IMR-90 (cell line): ENCODE measurements around the gene RCC1. TPM values are rescaled to one million over a fixed set of nuclear protein-coding genes. Genes with fewer than 3 reads are reported as not detected.

Experiments
- ATAC-seq: fragments of 200-7000 bp; cut with Tn5 transposase; 2 replicates; pipeline ENCODE4 v1.9.1; 2020; ENCODE audit warnings: low read depth, mild to moderate bottlenecking, moderate library complexity
- BruUV-seq: library from RNA; stranded (reverse); fragments of 400-500 nt; replicated peaks from 2 replicates; lab custom pipeline; 2021; lab: Mats Ljungman, UMichigan
- CTCF ChIA-PET: fragments of 300-600 bp; formaldehyde crosslinking; extraction: SDS; loops from one replicate; lab custom pipeline; 2021; ENCODE audit warnings: antibody characterized with exemption; lab: Yijun Ruan, JAX
- POLR2A ChIA-PET: fragments of 300-600 bp; sonication (Branson Sonifier 250); formaldehyde crosslinking; loops from one replicate; lab custom pipeline; 2022; ENCODE audit warnings: antibody characterized with exemption; ENCODE audit not compliant: unreplicated experiment; lab: Charles Lee
- DNase-seq: peaks from one replicate; pipeline ENCODE4 v3.0.0; 2013
- H2AFZ ChIP-seq: replicated peaks from 2 replicates; pipeline ENCODE3; 2013; ENCODE audit warnings: low read length, mild to moderate bottlenecking; ENCODE audit not compliant: poor library complexity
- H2AK5ac ChIP-seq: 2 replicates; pipeline ENCODE4 v1.6.1; 2013; ENCODE audit warnings: low read depth, low read length, inconsistent platforms
- H2AK9ac ChIP-seq: replicated peaks from 2 replicates; pipeline ENCODE3; 2013; ENCODE audit warnings: mild to moderate bottlenecking, low read depth, low read length, moderate library complexity; ENCODE audit not compliant: poor library complexity
- H2BK120ac ChIP-seq: 2 replicates; pipeline ENCODE4 v1.6.1; 2013; ENCODE audit warnings: low read depth, low read length, inconsistent platforms
- H2BK15ac ChIP-seq: 3 replicates; pipeline ENCODE4 v1.6.1; 2013; ENCODE audit warnings: low read depth, low read length, inconsistent platforms
- H2BK20ac ChIP-seq: 2 replicates; pipeline ENCODE4 v1.6.1; 2013; ENCODE audit warnings: low read depth, mild to moderate bottlenecking, inconsistent platforms, low read length, moderate library complexity
- H2BK5ac ChIP-seq: 2 replicates; pipeline ENCODE4 v1.6.1; 2013; ENCODE audit warnings: mild to moderate bottlenecking, low read depth, low read length, inconsistent platforms; ENCODE audit not compliant: poor library complexity, severe bottlenecking
- H3K14ac ChIP-seq: replicated peaks from 2 replicates; pipeline ENCODE4 v1.6.1; 2013; ENCODE audit warnings: low read depth, low read length, inconsistent platforms
- H3K18ac ChIP-seq: 2 replicates; pipeline ENCODE4 v1.6.1; 2013; ENCODE audit warnings: low read depth, low read length, control low read depth
- H3K23ac ChIP-seq: 2 replicates; pipeline ENCODE4 v1.6.1; 2013; ENCODE audit warnings: low read depth, low read length, inconsistent platforms
- H3K27ac ChIP-seq: 2 replicates; pipeline ENCODE4 v1.5.1; 2013; ENCODE audit warnings: mild to moderate bottlenecking, control low read depth, low read length; ENCODE audit not compliant: insufficient read depth
- H3K27me3 ChIP-seq: 2 replicates; pipeline ENCODE4 v1.6.1; 2013; ENCODE audit warnings: low read length; ENCODE audit not compliant: control insufficient read depth, insufficient read depth
- H3K36me3 ChIP-seq: 2 replicates; pipeline ENCODE4 v1.6.1; 2013; ENCODE audit warnings: low read length, mixed read lengths; ENCODE audit not compliant: control insufficient read depth, insufficient read depth
- H3K4ac ChIP-seq: 2 replicates; pipeline ENCODE4 v1.6.1; 2013; ENCODE audit warnings: low read depth, low read length, inconsistent platforms
- H3K4me1 ChIP-seq: 2 replicates; pipeline ENCODE4 v1.6.1; 2013; ENCODE audit warnings: low read length, mixed read lengths; ENCODE audit not compliant: control insufficient read depth, insufficient read depth
- H3K4me2 ChIP-seq: 2 replicates; pipeline ENCODE4 v1.6.1; 2013; ENCODE audit warnings: low read depth, mild to moderate bottlenecking, control low read depth, low read length, moderate library complexity
- H3K4me3 ChIP-seq: 2 replicates; pipeline ENCODE4 v1.5.1; 2013; ENCODE audit warnings: low read depth, mild to moderate bottlenecking, control low read depth, low read length, moderate library complexity; ENCODE audit not compliant: insufficient read depth
- H3K56ac ChIP-seq: 2 replicates; pipeline ENCODE4 v1.6.1; 2013; ENCODE audit warnings: low read length, inconsistent platforms; ENCODE audit not compliant: insufficient read depth; ENCODE audit errors: extremely low read depth
- H3K79me1 ChIP-seq, 2 experiments: 2 replicates each; pipeline ENCODE4 v1.6.1; 2013; ENCODE audit warnings: low read length in 2 of 2, inconsistent platforms in 1 of 2, low read depth in 1 of 2
- H3K9ac ChIP-seq: 2 replicates; pipeline ENCODE4 v1.6.1; 2013; ENCODE audit warnings: low read depth, low read length, control low read depth
- H3K9me1 ChIP-seq: 2 replicates; pipeline ENCODE4 v1.6.1; 2013; ENCODE audit warnings: low read length, inconsistent platforms; ENCODE audit not compliant: insufficient read depth
- H3K9me3 ChIP-seq: 2 replicates; pipeline ENCODE4 v1.6.1; 2013; ENCODE audit warnings: low read length; ENCODE audit not compliant: control insufficient read depth, insufficient read depth
- H4K20me1 ChIP-seq: 2 replicates; pipeline ENCODE4 v1.6.1; 2013; ENCODE audit warnings: low read length, inconsistent platforms; ENCODE audit not compliant: insufficient read depth
- H4K5ac ChIP-seq: 2 replicates; pipeline ENCODE4 v1.6.1; 2013; ENCODE audit warnings: mild to moderate bottlenecking, low read depth, low read length, control low read depth
- H4K8ac ChIP-seq, 2 experiments: 2 replicates each; pipeline ENCODE4 v1.6.1; 2013; ENCODE audit warnings: low read depth in 2 of 2, low read length in 2 of 2, control low read depth in 1 of 2, inconsistent platforms in 1 of 2
- H4K91ac ChIP-seq: 2 replicates; pipeline ENCODE4 v1.6.1; 2013; ENCODE audit warnings: low read depth, low read length, inconsistent platforms; ENCODE audit not compliant: insufficient read depth
- BHLHE40 ChIP-seq: fragments of 150-350 bp; IDR thresholded peaks from 2 replicates; pipeline ENCODE4 v1.6.1; 2016; ENCODE audit warnings: mild to moderate bottlenecking, low read depth, low read length
- CHD1 ChIP-seq: IDR thresholded peaks from 2 replicates; pipeline ENCODE4 v1.6.1; 2012; ENCODE audit warnings: low read depth, low read length, improper control_type of control experiment
- MAFK ChIP-seq: IDR thresholded peaks from 2 replicates; pipeline ENCODE4 v1.6.1; 2012; ENCODE audit warnings: low read depth, low read length, improper control_type of control experiment
- MXI1 ChIP-seq: IDR thresholded peaks from 2 replicates; pipeline ENCODE4 v1.6.1; 2012; ENCODE audit warnings: low read depth, mild to moderate bottlenecking, low read length, moderate library complexity, borderline replicate concordance
- NFE2L2 ChIP-seq: fragments of 150-350 bp; IDR thresholded peaks from 2 replicates; pipeline ENCODE4 v1.6.1; 2016; ENCODE audit warnings: low read depth, mild to moderate bottlenecking, low read length
- POLR2A ChIP-seq: IDR thresholded peaks from 2 replicates; pipeline ENCODE4 v1.6.1; 2012; ENCODE audit warnings: mild to moderate bottlenecking, low read depth, low read length
- RAD21 ChIP-seq: IDR thresholded peaks from 2 replicates; pipeline ENCODE4 v1.6.1; 2012; ENCODE audit warnings: low read length, improper control_type of control experiment
- RCOR1 ChIP-seq: IDR thresholded peaks from 2 replicates; pipeline ENCODE4 v1.6.1; 2012; ENCODE audit warnings: mild to moderate bottlenecking, low read length, improper control_type of control experiment; ENCODE audit not compliant: insufficient replicate concordance
- SMC3 ChIP-seq: fragments of 150-350 bp; IDR thresholded peaks from 2 replicates; pipeline ENCODE4 v1.6.1; 2016; ENCODE audit warnings: low read depth, mild to moderate bottlenecking, antibody characterized with exemption, low read length, moderate library complexity
- USF2 ChIP-seq: fragments of 150-350 bp; IDR thresholded peaks from 2 replicates; pipeline ENCODE4 v1.6.1; 2017; ENCODE audit warnings: mild to moderate bottlenecking, antibody characterized with exemption, low read length, low read depth
- WGBS, 2 experiments: methylation state at CpG; one replicate each; pipeline versions ENCODE4 v1.1.5 to v1.1.7; 2013; ENCODE audit warnings: missing lambda C conversion rate in 2 of 2; ENCODE audit not compliant: insufficient read length in 1 of 2; ENCODE audit errors: extremely low coverage in 2 of 2; 5-methylcytosine and 5-hydroxymethylcytosine counted together
- dilution Hi-C: fragments of 300-500 bp; cut with HindIII; formaldehyde crosslinking; loops from one replicate; pipeline ENCODE4 v1.14.3; 2018; ENCODE audit warnings: low sequenced_read_pairs; ENCODE audit not compliant: unreplicated experiment
- in situ Hi-C: fragments of 300-500 bp; cut with MboI; formaldehyde crosslinking; loops from 3 replicates; pipeline ENCODE4 v1.14.3; 2019; ENCODE audit warnings: low sequenced_read_pairs, inconsistent platforms, mixed read lengths
- intact Hi-C: fragments of 100-400 bp; cut with micrococcal nuclease; formaldehyde crosslinking; loops from 2 replicates; pipeline ENCODE4 v1.10.0; 2022
- polyA plus RNA-seq, 3 experiments: library from polyadenylated mRNA; depleted of rRNA; stranded (reverse); fragments of >200 nt; gene quantifications; 2 replicates each; pipeline ENCODE4 v1.2.3, GENCODE V29; 2012; ENCODE audit warnings: low replicate concordance in 1 of 3
- total RNA-seq: library from RNA; depleted of rRNA; stranded (reverse); fragments of >200 nt; gene quantifications from 2 replicates; pipeline ENCODE4 v1.2.3, GENCODE V29; 2012
- TF ChIP-seq, protein P1 (sequence below): conservative IDR thresholded peaks from 2 replicates; pipeline ENCODE4 v1.5.1; 2012; ENCODE audit warnings: mild to moderate bottlenecking, low read depth, low read length, improper control_type of control experiment

The RCC1 gene
- total and polyA plus RNA-seq, 2 of the 4 experiments (the other 2 are of a cell fraction): 33.2 to 43.9 TPM

GRCh38 chr1:28534671-28535070, 28.8 kb downstream of the RCC1 start:
- no peak overlapping the region for H3K18ac ChIP-seq
- no peak overlapping the region for H4K91ac ChIP-seq
- intact Hi-C loops (no loop called here), in situ Hi-C loops (no loop called here), dilution Hi-C loops (no loop called here)
- no peak overlapping the region for H2BK5ac ChIP-seq
- H3K27ac ChIP-seq: no peak overlapping the region
- TF ChIP-seq RCOR1: no peak
- no peak for TF ChIP-seq POLR2A
- no peak for TF ChIP-seq MAFK
- TF ChIP-seq BHLHE40: no peak
- TF ChIP-seq NFE2L2: no peak
- no peak for TF ChIP-seq RAD21
- TF ChIP-seq MXI1: no peak
- TF ChIP-seq USF2: no peak
- no peak for TF ChIP-seq CHD1
- no peak for TF ChIP-seq SMC3
- TF ChIP-seq, protein P1, sequence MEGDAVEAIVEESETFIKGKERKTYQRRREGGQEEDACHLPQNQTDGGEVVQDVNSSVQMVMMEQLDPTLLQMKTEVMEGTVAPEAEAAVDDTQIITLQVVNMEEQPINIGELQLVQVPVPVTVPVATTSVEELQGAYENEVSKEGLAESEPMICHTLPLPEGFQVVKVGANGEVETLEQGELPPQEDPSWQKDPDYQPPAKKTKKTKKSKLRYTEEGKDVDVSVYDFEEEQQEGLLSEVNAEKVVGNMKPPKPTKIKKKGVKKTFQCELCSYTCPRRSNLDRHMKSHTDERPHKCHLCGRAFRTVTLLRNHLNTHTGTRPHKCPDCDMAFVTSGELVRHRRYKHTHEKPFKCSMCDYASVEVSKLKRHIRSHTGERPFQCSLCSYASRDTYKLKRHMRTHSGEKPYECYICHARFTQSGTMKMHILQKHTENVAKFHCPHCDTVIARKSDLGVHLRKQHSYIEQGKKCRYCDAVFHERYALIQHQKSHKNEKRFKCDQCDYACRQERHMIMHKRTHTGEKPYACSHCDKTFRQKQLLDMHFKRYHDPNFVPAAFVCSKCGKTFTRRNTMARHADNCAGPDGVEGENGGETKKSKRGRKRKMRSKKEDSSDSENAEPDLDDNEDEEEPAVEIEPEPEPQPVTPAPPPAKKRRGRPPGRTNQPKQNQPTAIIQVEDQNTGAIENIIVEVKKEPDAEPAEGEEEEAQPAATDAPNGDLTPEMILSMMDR: no peak
- H2BK15ac ChIP-seq: no peak overlapping the region
- peaks cover 8% of the 10 kb centered on the region; the same call in 1 of the 2 replicates for H3K9me1 ChIP-seq
- no peak overlapping the region for H2BK120ac ChIP-seq
- no peaks in the 10 kb centered on the region for H4K20me1 ChIP-seq
- BruUV-seq: no TSS peak
- no peak overlapping the region for H4K5ac ChIP-seq
- 100% methylated on average over 2 of the region's 6 CpGs; no CpG with 5 or more reads in 1 of the 2 experiments for WGBS, 2 experiments
- no peak overlapping the region for H3K23ac ChIP-seq
- no peak overlapping the region for H3K56ac ChIP-seq
- H2AK5ac ChIP-seq: no peak overlapping the region
- H3K9me3 ChIP-seq: no peaks in the 10 kb centered on the region
- H3K4me1 ChIP-seq: no peaks in the 10 kb centered on the region
- H2AK9ac ChIP-seq: peak overlapping the region; percentile 24
- no peak overlapping the region for H2BK20ac ChIP-seq
- DNase-seq: no peak
- no peak overlapping the region for H3K4me2 ChIP-seq
- ChIA-PET CTCF (no interaction called here), POLR2A (no interaction called here)
- no peak overlapping the region for H3K14ac ChIP-seq
- no peak overlapping the region for H4K8ac ChIP-seq
- no peak overlapping the region for H3K4me3 ChIP-seq
- no peak for ATAC-seq
- H3K27me3 ChIP-seq: no peaks in the 10 kb centered on the region
- peaks cover 47% of the 10 kb centered on the region for H3K36me3 ChIP-seq
- H3K4ac ChIP-seq: no peak overlapping the region
- no peak overlapping the region for H3K9ac ChIP-seq
- H2AFZ ChIP-seq: no peak overlapping the region
- peaks cover 0 to 4% of the 10 kb centered on the region in 2 experiments; a peak in 2 of 4 replicates for H3K79me1 ChIP-seq
